ENCODE data around the gene BICDL2. TPM values are rescaled to one million over a fixed set of nuclear protein-coding genes. Genes with fewer than 3 reads are reported as not detected.

BICDL2 gene
- total RNA-seq, 2 donors from 2014 or later, result 0.30 TPM; not detected in 1

GRCh38 chr16:3000540-3000939 lies 36.2 kb downstream of the BICDL2 start:
- no peaks in the 10 kb centered on the region for H3K9me3 Mint-ChIP-seq
- no peaks in the 10 kb centered on the region for H3K36me3 Mint-ChIP-seq (ENCODE audit: insufficient read depth in 2 of 2)
- H3K4me1 Mint-ChIP-seq (ENCODE audit: low read depth), result no peaks in the 10 kb centered on the region
- DNase-seq (no peak), ATAC-seq (replicated peaks in 1 of 2) (no peak)
- no peaks in the 10 kb centered on the region for H3K27me3 Mint-ChIP-seq (ENCODE audit: low read depth)
- H3K27ac Mint-ChIP-seq, result no peak overlapping the region
- no peak overlapping the region for H3K4me3 Mint-ChIP-seq

- Mint-ChIP-seq H3K36me3 (ENCODE audit: insufficient read depth in 2 of 2) (no peaks in the 10 kb centered on the region), H3K27me3 (ENCODE audit: low read depth) (no peaks in the 10 kb centered on the region), H3K9me3 (no peaks in the 10 kb centered on the region), H3K4me3 (no peak overlapping the region), H3K27ac (no peak overlapping the region), H3K4me1 (ENCODE audit: low read depth) (no peaks in the 10 kb centered on the region)
- ATAC-seq (replicated peaks in 1 of 2) (no peak), DNase-seq (no peak)
Measured at GRCh38 chr16:2999929-3000328, 36.8 kb downstream of the BICDL2 start.

DNA sequence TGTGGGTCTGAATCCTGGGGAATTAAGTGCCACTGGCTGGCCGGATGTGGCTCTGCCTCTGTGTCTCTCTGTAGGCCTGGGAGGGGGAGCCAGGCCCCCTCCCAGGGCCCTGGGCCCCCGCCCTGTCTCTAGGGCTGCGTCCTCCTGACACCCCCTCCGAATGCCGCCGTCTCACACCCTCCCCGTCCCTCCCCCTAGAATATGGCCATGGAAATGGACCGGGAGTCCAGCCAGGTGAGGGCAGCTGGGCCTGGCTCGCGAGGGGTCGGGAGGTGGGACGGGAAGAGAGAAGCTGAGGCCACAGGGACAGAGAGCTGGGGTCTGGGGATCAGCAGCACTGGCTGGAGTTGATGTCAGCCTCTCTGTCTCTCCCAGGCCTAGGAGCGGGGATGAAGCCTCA lies 40.4 kb downstream of the BICDL2 start:
- Mint-ChIP-seq H3K9me3 (no peaks in the 10 kb centered on the region), H3K4me1 (ENCODE audit: low read depth) (no peaks in the 10 kb centered on the region), H3K4me3 (no peak overlapping the region), H3K27ac (no peak overlapping the region), H3K36me3 (ENCODE audit: insufficient read depth in 2 of 2) (no peaks in the 10 kb centered on the region), H3K27me3 (ENCODE audit: low read depth) (no peaks in the 10 kb centered on the region)
- DNase-seq (no peak), ATAC-seq (replicated peaks in 1 of 2) (no peak)

DNA sequence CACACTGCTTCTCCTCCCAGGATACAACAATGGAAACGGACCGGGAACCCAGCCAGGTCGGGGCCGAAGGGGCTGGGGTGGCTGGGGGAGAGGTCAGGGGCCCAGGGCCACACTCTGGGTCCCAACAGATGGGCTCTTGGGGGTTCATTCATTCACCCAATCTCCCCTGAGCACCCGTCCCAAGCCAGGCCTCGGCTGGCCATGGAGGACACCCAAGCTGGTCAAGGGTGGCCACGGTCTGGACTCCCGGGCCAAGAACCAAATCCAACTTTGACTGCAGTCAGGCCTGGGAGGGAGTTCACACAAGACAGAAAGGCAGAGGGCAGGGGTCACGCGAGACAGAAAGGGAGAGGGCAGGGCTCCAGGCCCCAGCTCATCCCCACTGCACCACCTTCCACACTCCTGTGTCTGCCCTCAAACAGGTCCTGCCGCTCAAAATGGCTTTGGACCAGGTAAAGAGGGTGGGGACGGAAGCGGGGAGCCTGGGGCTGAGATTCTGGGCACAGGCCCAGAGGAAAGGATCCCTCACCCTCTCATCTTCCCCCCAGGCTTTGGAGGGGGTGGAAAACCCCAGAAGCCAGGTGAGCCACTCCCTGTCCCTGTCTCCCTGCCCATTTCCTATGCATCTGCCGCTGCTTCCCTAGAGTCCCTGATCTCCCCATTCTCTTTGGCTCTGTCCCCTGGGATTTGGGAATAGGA lies 44.2 kb downstream of the BICDL2 start:
- DNase-seq (no peak), ATAC-seq (replicated peaks in 1 of 2) (no peak)
- no peak overlapping the region for H3K27ac Mint-ChIP-seq
- no peaks in the 10 kb centered on the region for H3K27me3 Mint-ChIP-seq (ENCODE audit: low read depth)
- no peak overlapping the region for H3K4me3 Mint-ChIP-seq
- H3K9me3 Mint-ChIP-seq, result no peaks in the 10 kb centered on the region
- no peaks in the 10 kb centered on the region for H3K4me1 Mint-ChIP-seq (ENCODE audit: low read depth)
- H3K36me3 Mint-ChIP-seq (ENCODE audit: insufficient read depth in 2 of 2), result no peaks in the 10 kb centered on the region

GRCh38 chr16:2991566-2992261 lies 45.0 kb downstream of the BICDL2 start:
- no peak overlapping the region for H3K4me3 Mint-ChIP-seq
- H3K27ac Mint-ChIP-seq, result no peak overlapping the region
- H3K9me3 Mint-ChIP-seq, result no peaks in the 10 kb centered on the region
- no peak for DNase-seq
- H3K4me1 Mint-ChIP-seq (ENCODE audit: low read depth), result no peaks in the 10 kb centered on the region
- H3K27me3 Mint-ChIP-seq (ENCODE audit: low read depth), result no peaks in the 10 kb centered on the region
- ATAC-seq (replicated peaks in 1 of 2), result no peak
- no peaks in the 10 kb centered on the region for H3K36me3 Mint-ChIP-seq (ENCODE audit: insufficient read depth in 2 of 2)

GRCh38 chr16:2990891-2991290 lies 45.9 kb downstream of the BICDL2 start:
- no peaks in the 10 kb centered on the region for H3K9me3 Mint-ChIP-seq
- H3K4me3 Mint-ChIP-seq, result no peak overlapping the region
- H3K27me3 Mint-ChIP-seq (ENCODE audit: low read depth), result no peaks in the 10 kb centered on the region

DNA sequence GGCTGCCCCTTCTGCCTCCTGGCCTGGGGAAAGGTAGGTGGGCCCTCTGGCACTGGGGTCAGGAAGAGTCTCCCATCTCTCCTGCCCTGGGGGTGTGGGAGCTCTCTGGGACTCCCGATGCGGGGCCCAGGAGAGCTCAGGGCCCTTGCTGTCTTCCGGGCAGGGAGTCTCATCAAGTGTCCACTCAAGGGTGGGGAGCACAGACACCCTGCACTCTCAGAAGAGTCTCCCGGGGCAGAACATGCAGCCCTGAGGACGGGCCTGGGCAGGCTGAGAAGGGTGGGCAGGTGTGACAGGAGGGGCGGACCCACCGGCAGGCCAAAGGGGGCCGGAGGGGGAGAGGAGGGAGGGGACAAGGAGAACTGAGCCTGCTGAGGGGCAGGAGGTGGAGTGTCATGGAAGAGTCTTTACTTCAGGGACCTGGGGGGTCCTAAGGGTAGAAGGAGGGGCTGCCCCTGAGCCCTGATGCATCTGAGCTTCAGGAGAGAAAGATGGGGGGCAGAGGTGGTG lies 48.1 kb downstream of the BICDL2 start:
- DNase-seq, result no peak
- no peaks in the 10 kb centered on the region for H3K27me3 Mint-ChIP-seq (ENCODE audit: low read depth)
- H3K9me3 Mint-ChIP-seq, result no peaks in the 10 kb centered on the region
- H3K4me1 Mint-ChIP-seq (ENCODE audit: low read depth), result peaks cover 4% of the 10 kb centered on the region
- H3K36me3 Mint-ChIP-seq (ENCODE audit: insufficient read depth in 2 of 2), result no peaks in the 10 kb centered on the region
- no peak overlapping the region for H3K4me3 Mint-ChIP-seq
- ATAC-seq (replicated peaks in 1 of 2), result no peak
- H3K27ac Mint-ChIP-seq, result no peak overlapping the region

More at GRCh38 chr16:2990891-2991290, 45.9 kb downstream of the BICDL2 start:
- H3K4me1 Mint-ChIP-seq (ENCODE audit: low read depth), result no peaks in the 10 kb centered on the region
- no peak for DNase-seq
- H3K36me3 Mint-ChIP-seq (ENCODE audit: insufficient read depth in 2 of 2), result no peaks in the 10 kb centered on the region
- no peak overlapping the region for H3K27ac Mint-ChIP-seq
- ATAC-seq (replicated peaks in 1 of 2), result no peak

DNA sequence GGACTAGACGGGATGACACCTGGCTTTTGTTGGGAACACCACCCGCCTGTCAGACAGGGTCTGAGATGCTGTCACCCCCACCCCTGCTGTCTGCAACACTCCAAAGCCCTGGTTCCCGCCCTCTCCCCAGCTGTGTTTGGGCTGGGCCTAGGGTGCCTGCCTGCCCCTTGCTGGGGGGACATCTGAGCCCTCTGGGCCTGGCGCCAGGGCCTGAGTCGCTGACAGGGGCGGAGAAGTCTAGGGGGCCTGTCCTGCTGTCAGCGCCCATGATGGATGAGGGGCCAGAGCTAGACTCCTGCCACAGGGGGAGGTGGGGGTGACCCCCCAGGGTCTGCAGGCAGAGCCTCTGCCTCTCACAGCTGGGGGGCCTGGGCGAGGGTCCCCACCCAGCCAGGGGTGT lies 48.9 kb downstream of the BICDL2 start:
- Mint-ChIP-seq H3K9me3 (no peaks in the 10 kb centered on the region), H3K27ac (no peak overlapping the region), H3K36me3 (ENCODE audit: insufficient read depth in 2 of 2) (no peaks in the 10 kb centered on the region), H3K27me3 (ENCODE audit: low read depth) (no peaks in the 10 kb centered on the region), H3K4me1 (ENCODE audit: low read depth) (peaks cover 4% of the 10 kb centered on the region), H3K4me3 (no peak overlapping the region)
- ATAC-seq (replicated peaks in 1 of 2), result no peak
- no peak for DNase-seq

GRCh38 chr16:2987286-2987685 lies 49.5 kb downstream of the BICDL2 start:
- Mint-ChIP-seq H3K36me3 (ENCODE audit: insufficient read depth in 2 of 2) (no peaks in the 10 kb centered on the region), H3K9me3 (no peaks in the 10 kb centered on the region), H3K4me3 (no peak overlapping the region), H3K4me1 (ENCODE audit: low read depth) (peaks cover 4% of the 10 kb centered on the region), H3K27ac (no peak overlapping the region), H3K27me3 (ENCODE audit: low read depth) (no peaks in the 10 kb centered on the region)
- ATAC-seq (replicated peaks in 1 of 2) (no peak), DNase-seq (no peak)

- Mint-ChIP-seq H3K36me3 (ENCODE audit: insufficient read depth in 2 of 2) (no peaks in the 10 kb centered on the region), H3K4me3 (no peak overlapping the region), H3K27me3 (ENCODE audit: low read depth) (no peaks in the 10 kb centered on the region), H3K27ac (no peak overlapping the region), H3K4me1 (ENCODE audit: low read depth) (peaks cover 7% of the 10 kb centered on the region), H3K9me3 (no peaks in the 10 kb centered on the region)
- DNase-seq (no peak), ATAC-seq (replicated peaks in 1 of 2) (no peak)
Measured at GRCh38 chr16:2986623-2987188, 50.0 kb downstream of the BICDL2 start.

GRCh38 chr16:2985893-2986355 lies 50.8 kb downstream of the BICDL2 start:
- Mint-ChIP-seq H3K4me1 (ENCODE audit: low read depth) (peaks cover 15% of the 10 kb centered on the region), H3K9me3 (no peaks in the 10 kb centered on the region), H3K4me3 (no peak overlapping the region), H3K27me3 (ENCODE audit: low read depth) (no peaks in the 10 kb centered on the region), H3K27ac (no peak overlapping the region), H3K36me3 (ENCODE audit: insufficient read depth in 2 of 2) (no peaks in the 10 kb centered on the region)
- no peak for ATAC-seq (replicated peaks in 1 of 2)
- no peak for DNase-seq

- no peak for DNase-seq
- H3K9me3 Mint-ChIP-seq, result no peaks in the 10 kb centered on the region
- peaks cover 19% of the 10 kb centered on the region for H3K4me1 Mint-ChIP-seq (ENCODE audit: low read depth)
- no peak overlapping the region for H3K4me3 Mint-ChIP-seq
- H3K36me3 Mint-ChIP-seq (ENCODE audit: insufficient read depth in 2 of 2), result no peaks in the 10 kb centered on the region
- no peak overlapping the region for H3K27ac Mint-ChIP-seq
- ATAC-seq (replicated peaks in 1 of 2), result no peak
- H3K27me3 Mint-ChIP-seq (ENCODE audit: low read depth), result no peaks in the 10 kb centered on the region
Measured at GRCh38 chr16:2985462-2985861, 51.3 kb downstream of the BICDL2 start.

GRCh38 chr16:2983706-2984136 lies 53.0 kb downstream of the BICDL2 start:
- H3K4me3 Mint-ChIP-seq, result peak overlapping the region; percentile 68
- DNase-seq, result peak; percentile 72 to 85
- peaks cover 0 to 3% of the 10 kb centered on the region in 2 donors for H3K36me3 Mint-ChIP-seq (ENCODE audit: insufficient read depth in 2 of 2)
- H3K4me1 Mint-ChIP-seq (ENCODE audit: low read depth), result peaks cover 19% of the 10 kb centered on the region
- peak; percentile 58 to 68 for ATAC-seq (replicated peaks in 1 of 2)
- H3K27ac Mint-ChIP-seq, result no peak overlapping the region
- H3K9me3 Mint-ChIP-seq, result no peaks in the 10 kb centered on the region
- H3K27me3 Mint-ChIP-seq (ENCODE audit: low read depth), result no peaks in the 10 kb centered on the region

Measured in activated T-cell treated with anti-CD3 and anti-CD28 coated beads, Interleukin-2, amount 50 U/mL, for 72 hours (primary cell).